ENCODE results near the gene ZNFX1.
"Not testable (repeated sequence)": the region's sequence is repeated elsewhere in the genome, so short reads cannot be mapped to it uniquely, and the experiment has no call there.

ZNFX1 gene

DNA sequence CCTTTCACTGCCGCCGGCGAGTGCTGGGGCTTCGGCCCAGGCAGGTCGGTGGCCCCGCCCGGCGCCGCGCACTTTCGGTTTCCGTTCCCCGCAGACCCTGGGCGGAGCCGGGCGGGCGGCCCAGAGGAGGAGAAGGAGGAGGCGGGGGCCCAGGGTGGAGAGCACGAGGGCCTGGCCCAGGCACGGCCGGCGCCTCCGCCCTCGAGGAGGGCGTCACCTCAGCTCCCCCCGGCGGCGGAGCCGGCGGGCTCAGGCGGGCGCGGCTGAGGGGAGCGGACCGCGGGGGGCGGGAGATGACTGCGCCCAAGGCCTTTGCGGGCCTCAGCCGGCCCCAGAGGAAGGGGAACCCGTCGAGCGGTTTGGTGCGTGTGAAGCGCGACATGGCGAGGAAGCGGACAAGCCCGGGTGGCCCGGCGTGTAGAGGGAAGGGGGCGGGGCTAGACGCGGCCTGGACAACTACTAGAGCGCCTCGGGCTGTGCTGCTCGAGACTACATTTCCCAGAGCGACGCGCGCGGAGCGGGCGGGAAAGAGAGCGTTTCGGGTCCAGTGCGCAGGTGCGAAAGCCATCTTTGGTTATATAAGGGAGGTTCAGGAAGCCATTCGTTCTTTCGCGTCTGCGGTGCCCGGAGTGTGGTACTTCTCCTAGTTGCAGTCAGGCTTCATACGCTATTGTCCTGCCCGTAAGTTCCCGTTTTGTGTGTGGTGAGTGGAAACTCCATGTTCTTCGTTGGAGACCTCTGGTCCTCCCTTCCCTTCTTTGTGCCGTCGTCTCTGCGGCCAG, at the start of gene ZNFX1:
Gene ZNFX1, minus strand, starts transcription at position 22 of the 782 bp plus-strand sequence. CDS start 2,218 bp downstream, outside the sequence.
- peak; percentile 94 for DNase-seq (ENCODE audit: low read depth)

DNA sequence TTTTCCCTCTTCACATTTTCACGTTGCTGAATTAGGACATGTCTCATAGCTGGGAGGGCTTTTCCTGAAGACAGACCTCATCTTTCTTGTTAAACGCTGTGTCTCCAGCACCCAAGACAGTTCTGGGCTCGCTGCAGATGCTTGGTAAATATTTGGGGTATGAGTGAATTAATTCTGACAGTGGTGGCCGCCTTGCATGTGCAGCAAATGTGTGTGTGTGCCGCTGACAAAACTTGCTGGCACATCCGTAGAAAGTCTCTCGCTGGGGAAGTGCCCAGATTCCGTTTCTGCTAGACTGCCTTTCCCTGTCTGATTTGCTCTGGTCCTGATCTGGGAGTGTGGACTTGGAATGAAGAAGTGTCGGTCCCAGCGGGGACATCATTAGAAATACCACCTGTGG, 48.2 kb upstream of the ZNFX1 start:
- DNase-seq (ENCODE audit: low read depth) = no peak

DNA sequence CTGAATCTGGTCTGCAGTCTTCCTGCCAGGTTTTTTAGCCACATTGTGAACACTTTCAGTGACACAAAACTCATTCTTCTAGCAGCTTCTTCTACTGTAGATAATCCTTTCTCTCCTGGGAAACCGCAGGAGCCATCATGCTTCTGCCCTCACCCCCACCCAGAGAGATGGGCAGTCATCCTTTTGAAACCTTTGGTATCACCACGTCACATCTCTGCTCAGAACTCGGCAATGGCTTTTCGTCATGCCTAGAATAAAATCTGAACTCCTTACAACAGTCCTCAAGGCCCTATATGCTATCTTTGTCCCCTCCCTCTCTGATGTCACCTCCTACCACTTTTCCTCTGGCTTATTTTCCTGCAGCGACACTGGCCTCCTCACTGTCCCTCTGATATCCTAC, 46.4 kb upstream of the ZNFX1 start:
- DNase-seq (ENCODE audit: low read depth) = no peak

DNA sequence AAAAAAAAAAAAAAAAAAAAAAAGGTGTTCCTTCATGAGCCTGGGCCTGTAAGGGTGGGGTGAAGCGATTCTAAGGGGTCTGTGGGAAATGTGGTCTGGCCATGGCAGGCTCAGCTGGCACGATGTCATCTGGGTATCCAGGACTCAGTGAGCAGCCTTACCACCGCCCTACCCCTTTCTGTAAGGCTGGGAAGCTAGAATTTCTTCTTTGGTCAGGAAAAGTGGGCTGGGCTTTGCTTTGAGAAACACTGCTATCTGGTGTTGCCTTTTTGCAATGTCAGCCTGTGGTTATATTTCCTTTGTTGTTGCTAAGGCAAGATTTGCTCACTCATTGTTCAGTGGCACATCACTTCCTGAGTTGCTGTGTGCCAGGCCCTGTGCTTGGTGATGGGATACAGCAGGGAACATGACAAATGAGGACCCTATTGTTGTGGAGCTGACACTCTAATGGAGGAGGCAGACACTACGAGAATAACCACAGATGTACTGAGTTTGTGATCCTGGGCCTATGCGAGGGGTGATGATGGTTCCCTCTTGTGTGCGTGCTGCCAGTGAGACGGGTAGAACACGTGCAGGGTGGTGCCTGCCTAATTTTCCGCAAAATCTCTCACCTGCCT, 45.9 kb upstream of the ZNFX1 start:
- peak; percentile 79 for DNase-seq (ENCODE audit: low read depth)

DNA sequence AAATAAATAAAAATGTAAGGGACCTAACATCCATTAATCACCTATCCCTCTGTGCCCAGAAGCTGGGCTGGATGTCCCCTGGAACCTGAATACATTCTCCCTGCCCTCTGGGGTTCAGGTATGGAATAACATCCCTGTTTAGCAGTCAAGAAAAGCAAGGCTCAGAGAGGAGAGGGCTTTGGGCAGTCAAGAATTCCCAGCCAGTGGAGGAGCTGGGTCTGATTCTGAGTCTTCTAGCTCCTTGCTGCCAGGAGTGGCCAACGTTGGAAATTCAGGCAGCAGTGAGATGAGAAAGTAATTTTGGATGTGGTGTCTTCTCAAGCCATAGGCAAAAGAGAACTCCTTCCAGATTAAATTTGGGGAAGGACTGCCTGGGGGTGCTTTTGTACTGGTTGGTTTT, 42.6 kb upstream of the ZNFX1 start:
- DNase-seq (ENCODE audit: low read depth) = peak; percentile 39

DNA sequence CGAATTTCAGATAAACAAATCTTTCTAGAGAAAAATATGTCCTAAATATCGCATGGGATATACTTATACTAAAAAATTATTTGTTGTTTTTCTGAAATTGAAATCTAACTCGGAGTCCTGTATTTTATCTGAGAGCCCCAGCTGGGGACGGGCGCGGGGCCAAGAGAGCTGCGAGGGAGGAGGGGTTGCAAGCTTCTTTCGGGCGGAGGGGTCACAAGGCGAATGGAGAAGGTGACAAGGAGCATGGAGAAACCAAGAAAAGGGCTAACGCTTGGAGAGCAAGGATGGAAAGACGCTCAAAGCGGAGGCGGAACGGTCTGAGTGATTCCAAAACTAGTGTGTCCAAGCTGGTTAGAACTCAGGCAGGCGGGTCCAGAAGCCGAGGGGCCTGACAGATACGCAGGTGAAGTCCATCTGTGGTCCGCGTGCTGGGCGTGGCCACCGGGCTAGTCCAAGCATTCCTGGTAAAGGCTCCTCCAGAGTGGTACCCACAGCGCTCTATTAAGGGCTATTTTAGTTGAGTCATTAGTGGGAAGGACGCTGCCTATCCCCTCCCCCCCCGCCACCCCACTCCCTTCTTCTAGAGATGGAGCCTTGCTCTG, 41.5 kb upstream of the ZNFX1 start:
- DNase-seq (ENCODE audit: low read depth) = no peak

DNA sequence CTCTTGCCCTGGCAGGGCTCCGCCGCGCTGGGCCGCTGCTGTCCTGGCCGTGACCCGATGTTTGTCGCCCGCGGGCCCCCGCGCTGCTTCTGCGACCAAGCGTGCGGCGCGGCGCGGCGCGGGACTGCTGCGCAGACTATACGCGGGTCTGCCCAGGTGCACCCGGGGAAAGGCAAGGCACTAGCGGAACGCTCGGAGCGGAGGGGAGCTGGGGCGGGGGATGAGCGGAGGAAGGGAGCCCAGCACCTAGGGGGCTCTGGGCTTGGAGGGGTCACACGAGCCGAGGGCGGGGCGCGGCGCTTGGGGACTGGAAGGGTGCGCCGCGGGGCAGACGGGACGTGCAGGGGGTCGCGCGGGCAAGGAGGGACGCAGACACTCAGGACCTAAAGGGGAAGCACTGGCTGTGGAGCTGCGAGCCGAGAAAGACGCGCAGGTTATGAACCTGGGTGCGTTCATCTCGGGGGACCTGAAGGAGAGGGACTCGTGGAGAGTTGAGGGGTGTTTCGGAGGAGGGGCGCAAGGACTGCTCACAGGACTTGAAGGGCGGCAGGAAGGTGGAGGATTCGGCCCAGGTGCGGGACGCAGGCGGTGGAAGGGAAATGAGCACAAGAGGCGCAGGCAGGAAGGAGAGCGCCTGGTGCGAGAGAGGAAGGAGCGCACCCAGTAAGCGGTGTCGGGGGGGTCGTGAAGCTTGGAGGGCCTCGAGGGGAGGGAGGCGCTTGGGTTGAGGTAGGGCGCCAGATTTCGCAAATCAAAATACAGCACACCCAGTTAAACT, 40.8 kb upstream of the ZNFX1 start:
- DNase-seq (ENCODE audit: low read depth) = no peak

DNA sequence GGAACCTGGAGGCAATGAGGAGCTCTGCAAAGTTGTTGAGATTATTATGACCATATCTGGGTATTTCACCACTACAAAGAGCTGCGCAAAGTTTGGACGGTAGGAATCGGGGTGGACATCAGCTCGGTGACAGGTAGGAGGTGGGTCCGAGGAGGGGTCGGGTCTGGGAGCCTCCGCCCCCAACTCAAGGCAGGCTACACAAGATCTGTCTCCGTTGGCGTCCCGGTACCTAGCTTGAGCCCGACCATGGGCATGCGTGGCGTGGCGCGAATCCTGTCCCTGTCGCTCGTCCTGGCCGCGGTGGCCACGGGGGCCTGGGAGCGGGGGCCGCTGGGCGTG, 40.2 kb upstream of the ZNFX1 start:
- DNase-seq (ENCODE audit: low read depth) = no peak

DNA sequence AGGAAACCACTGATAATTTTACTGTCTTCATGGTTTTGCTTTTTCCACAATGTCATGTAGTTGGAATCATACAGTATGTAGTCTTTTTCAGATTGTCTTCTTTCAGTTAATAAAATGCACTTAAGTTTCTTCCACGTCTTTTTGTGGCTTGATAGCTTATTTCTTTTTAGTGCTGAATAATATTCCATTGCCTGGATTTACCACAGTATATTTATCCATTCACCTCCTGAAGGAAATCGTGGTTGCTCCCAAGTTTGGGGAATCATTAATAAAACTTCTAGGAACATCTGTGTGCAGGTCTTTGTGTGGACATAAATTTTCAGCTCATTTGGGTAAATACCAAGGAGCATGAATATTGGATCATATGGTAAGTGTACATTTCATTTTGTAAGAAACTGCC, 38.8 kb upstream of the ZNFX1 start:
- no peak for DNase-seq (ENCODE audit: low read depth)

DNA sequence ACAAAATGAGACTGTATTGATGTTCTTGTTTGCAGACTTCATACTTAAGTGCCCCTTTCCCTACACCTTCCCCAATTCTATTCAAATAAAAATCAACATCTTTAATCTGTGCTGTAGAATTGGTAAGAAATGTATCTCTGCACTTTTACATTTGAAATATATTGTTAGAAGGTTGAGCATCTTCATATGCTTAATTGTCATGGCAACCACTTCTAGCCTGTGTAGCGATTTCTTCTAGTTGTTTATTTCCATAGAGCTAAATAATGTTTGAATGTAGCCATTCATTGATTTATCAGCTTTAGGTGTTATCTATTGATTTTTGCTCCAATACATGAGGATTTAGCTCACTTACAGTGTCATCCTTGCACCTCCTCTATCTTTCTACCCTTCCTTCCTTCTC, 37.7 kb upstream of the ZNFX1 start:
- no peak for DNase-seq (ENCODE audit: low read depth)

DNA sequence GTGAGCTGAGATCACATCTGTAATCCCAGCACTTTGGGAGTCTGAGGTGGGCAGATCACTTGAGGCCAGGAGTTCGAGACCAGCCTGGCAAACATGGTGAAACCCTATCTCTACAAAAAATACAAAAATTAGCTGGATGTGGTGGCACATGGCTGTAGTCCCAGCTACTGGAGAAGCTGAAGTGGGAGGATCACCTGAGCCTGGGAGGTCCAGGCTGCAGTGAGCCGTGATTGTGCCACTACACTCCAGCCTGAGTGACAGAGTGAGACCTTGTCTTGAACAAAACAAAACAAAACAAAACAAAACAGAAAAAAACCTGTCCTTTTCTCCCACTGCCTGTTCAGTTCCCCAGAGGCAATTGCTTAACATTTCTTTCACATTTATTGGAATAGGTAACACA, 36.2 kb upstream of the ZNFX1 start:
- not testable (repeated sequence) for DNase-seq (ENCODE audit: low read depth)

DNA sequence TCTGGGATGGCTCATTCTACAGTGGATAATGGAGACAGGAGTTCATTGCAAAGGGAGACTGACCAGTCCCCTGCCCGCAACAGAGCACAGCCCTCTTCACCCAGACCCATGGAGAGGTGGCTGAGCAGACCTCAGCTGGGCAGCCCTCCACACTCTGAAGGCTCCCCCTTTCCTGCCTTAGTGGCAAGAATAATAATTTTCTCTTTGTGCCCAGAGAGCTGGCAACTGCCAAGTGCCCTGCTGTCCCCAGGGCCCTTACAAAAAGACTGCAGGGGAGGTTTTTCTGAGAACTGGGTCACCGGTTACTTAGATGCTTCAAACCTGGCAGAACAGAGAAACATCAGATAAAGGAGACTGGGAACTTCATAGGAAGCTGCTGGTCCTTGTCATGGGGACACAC, 35.4 kb upstream of the ZNFX1 start:
- DNase-seq (ENCODE audit: low read depth) = no peak

DNA sequence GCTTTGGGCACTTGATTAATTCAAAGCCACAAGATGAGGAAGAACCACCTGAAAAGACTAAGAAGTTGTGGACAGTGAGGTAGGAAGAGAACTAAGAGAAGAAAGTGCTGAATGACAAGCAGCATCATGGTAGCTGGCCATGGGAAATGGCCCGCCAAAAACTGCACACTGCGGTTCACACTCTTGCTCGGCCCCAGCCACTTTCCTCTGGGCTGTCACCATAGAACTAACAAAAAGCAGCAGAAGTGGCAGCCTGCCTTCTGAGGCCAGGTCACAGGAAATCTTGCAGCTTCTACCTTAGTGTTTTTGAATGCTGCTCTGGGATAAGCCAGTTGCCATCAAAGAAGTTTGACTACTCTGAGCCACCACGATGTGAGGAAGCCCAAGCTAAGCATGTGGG, 34.8 kb upstream of the ZNFX1 start:
- no peak for DNase-seq (ENCODE audit: low read depth)

DNA sequence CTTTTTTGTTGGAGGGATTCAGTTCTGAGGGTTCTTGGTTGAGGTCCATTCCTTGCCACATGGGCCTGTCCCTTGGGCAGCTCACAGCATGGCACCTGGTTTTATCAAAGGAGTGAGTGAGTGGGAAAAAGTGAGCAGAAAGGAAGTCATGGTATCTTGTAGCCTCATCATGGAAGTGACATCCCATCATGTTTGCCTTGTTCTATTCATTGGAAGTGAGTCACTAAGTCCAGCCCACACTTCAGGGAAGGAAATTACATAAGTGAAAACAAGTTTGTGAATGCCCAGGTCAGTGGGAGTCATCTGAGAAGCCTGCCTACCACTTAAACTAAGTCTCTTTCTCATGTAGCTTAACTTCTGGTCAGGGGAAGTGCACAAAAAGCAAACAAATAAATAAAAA, 32.8 kb upstream of the ZNFX1 start:
- DNase-seq (ENCODE audit: low read depth) = no peak

DNA sequence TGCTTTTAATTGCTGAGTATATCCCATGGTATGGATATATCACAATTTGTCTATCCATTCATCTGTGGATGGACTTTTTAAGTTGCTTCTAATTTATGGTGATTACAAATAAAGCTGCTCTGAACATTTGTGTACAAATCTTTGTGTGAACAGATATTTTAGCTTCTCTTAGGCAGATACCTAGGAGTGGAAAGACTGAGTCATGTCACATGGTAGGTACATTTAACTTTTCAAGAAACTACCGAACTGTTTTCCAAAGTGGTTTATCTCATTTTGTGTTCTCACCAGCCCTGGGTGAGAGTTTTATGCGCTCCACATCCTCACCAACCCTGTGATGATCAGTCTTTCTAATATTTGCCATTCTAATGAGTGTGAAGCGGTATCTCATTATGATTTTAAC, 31.0 kb upstream of the ZNFX1 start:
- DNase-seq (ENCODE audit: low read depth) = no peak

DNA sequence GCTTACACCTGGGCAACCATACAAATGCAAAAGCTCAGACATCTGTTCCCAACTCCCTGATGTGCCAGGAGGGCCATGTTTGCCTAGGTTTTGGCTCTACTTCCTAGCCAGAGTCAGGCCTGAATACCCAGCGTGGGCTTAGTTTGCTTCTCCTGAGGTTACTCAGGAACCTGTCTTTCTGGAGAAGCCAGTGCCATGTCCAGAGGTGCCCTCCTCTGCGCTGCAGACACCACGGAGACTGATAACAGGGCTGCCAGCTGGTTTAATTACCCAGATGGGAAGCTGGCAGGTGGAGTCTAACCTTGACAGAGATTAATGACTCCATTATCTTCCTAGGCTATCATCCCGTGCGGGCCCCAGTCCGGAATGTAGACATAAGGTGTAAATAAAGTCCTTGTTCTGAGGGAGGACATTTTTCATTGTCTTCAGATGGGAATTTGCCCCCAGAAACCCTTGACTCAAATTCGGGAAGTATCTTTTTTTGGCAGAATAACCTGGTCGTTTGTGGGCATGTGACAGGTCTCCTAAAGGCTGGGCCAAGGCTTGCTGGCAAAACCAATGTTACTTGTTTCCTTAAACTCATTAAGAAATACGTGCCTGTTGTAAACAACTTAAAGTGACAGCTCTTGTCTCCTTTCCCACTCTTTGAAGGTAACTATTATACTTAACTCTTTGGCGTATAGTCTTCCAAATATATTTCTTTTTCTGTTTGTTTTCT, 29.2 kb upstream of the ZNFX1 start:
- no peak for DNase-seq (ENCODE audit: low read depth)

DNA sequence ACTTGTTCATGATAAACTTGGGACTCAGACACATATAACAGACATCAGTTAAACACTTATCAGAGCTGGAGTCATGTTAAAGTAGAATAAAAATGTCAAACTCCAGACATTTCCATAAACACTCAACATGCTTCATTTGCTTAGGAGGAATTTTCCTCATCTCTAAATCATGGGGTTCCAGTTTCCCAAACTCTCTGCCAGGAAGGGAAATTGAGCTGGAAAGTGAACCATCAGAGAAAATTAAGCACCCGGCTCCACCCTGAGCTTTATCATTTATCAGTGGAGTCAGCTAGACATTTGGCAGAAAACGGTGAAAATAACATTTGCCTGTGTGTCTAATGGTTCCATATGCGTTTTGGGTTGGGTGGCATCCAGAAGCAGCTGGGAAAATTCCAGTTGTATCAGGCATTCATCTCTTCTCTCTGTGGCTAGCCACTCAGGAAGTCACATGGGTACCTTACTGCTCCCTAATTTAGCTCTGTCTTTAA, 25.3 kb upstream of the ZNFX1 start:
- peak; percentile 64 for DNase-seq (ENCODE audit: low read depth)

DNA sequence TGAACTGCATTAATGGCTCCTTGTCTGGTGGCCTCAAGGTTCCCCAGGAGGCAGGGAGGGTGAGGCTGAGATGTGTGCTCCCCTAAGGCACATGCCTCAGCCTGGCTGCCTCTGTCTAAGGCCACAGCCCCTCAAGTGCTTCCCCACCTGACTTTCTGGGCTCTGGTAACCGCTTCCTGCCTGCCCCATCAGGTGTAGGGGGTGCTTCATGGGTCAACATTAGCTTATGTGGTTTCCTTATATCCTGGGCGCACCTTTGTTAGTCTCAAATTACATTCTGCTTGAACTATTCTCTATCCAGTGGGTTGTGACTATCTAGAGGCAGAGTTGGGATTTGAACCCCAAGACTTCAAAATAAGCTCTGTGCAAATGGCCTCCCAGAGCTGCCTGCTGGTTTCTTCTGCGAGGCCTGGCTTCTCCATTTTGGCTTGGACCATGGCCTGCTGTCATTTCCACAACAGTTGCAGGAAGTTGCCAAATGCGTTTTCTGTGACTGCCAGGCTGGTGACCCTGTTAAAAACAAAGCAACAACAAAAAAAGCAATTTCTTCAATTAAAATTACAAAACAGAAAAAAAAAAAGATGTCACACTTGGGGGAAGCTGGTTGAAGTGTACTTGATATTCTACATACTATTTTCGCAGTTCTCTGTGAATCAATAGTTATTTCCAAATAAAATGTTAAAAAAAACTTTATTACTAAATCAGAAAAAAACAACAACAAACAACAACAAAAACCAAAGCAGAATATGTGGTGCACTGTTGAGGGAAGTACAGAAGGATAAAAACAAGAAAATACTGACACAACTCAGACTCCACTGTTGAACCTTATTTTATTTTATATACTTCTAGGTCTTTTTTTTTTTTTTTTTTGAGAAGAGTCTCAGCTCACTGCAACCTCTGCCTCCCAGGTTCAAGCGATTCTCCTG, 20.0 kb upstream of the ZNFX1 start:
- no peak for DNase-seq (ENCODE audit: low read depth)

DNA sequence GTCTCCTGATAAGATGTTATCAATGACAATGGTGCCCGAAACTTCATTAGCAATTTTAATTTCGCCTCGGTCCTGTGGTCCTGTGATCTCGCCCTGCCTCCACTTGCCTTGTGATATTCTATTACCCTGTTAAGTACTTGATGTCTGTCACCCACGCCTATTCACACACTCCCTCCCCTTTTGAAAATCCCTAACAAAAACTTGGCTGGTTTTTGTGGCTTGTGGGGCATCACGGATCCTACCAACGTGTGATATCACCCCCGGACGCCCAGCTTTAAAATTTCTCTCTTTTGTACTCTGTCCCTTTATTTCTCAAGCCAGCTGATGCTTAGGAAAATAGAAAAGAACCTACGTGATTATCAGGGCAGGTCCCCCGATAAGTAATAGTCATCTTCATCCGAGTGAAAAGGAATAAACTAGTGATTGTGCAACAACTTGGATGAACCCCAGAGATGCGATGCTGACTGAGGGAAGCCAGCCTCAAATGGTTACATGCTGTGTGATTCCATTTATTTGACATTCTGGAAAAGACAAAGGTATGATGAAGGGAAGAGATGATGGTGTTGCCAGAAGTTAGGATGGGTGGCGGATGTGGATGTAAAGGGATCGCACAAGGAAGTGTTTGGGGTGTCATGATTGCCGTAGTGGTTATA, 16.3 kb upstream of the ZNFX1 start:
- not testable (repeated sequence) for DNase-seq (ENCODE audit: low read depth)

DNA sequence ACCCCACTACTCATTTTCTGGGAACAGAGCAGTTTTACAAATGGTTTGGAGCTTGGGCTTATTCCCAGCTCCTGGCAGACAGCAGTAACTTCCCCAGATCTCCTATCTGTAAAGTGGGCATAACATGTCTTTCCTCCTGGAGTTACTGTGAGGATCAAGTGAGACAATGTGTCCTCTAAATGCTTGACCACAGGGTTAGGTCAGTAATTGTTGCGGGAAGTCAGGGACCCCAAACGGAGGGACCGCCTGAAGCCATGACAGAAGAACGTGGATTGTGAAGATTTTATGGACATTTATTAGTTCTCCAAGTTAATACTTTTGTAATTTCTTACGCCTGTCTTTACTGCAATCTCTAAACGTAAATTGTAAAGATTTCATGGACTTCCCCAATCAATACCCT, 15.3 kb upstream of the ZNFX1 start:
- DNase-seq (ENCODE audit: low read depth) = no peak
